Activated CD4-positive, CD25-positive, alpha-beta regulatory T cell (primary cell): ENCODE results near the gene ZNF451.

ENCODE experiments used
- DNase-seq, 4 experiments: peaks; one replicate each; lab custom pipeline; 2025; lab: John Stamatoyannopoulos, UW

The ZNF451 gene

GRCh38 chr6:57094689-57095088 lies 4.7 kb downstream of the ZNF451 start:
- no peak for DNase-seq

DNA sequence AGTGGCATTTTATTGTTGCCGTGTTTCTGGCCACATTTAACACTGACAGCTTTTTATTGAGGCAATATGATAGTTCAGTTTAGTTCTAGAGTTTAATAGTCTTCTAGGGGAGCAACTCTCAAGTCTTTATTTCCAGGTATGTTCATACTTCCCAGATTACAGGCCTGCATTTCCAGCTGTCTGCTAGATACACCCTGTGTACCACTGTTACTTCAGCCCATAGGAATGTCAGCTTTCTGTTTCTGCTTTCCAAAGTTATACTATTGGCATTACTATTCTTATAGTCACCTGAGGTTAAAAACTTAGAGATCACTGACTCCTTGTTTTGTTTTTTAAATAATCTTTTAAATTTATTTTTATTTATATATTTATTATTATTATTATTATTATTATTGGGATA lies 7.6 kb downstream of the ZNF451 start:
- DNase-seq: no peak

DNA sequence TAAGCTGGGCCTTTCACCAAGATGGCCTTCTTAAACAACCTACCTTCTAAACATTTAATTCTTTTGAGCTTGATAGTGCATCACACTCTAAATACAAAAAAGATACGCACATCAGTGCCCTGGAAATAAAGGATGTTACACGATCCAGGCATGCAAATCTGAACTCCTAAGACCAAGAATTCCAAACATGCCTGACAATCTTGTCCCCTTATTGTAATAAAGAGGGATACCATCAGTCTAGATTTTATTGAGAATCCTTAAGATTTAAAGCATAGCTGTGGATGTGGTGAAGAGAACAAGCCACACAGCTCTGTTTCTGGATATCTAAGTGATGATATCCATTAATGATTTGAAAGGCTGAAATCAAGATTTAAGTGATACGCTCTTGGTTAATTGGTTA lies 13.0 kb downstream of the ZNF451 start:
- DNase-seq: no peak

DNA sequence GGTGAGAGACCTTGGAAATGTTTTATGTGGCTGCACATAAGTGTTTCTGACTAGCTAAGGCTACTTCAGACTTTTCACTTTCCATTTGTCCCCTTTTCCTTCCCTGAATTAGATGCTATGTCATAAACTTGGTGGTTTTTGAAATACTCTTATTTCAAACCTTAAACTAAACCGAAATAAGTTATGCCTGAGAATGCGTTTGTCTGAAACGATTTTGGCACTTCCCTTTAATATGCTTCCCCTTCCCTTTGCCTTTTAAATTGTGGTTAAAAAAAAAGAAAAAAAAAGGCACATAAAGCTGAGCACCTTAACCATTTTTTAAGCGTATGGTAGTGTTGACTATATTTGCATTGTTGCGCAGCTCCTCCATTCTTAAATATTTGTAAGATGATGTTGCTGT lies 14.3 kb downstream of the ZNF451 start:
- DNase-seq: no peak

DNA sequence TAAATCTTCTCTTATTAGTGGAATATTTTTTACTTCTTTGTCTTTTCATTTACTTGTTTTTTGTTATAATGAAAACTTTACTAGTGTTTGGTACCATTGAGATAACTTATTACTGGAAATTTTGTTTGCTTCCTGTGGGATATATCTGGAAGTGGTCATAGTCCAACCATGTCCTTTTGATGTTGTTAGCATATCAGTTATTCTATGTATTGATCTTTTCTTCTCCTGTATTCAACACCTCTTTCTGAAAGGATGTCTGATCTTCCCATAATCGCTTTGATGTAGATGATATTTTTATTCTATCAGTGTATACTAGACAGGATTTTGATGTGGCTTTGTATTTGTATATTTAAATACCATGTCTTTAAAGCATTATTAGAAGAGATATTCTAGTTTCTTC lies 17.0 kb downstream of the ZNF451 start:
- no peak for DNase-seq

- no peak for DNase-seq
Observed at GRCh38 chr6:57108691-57109090, 18.7 kb downstream of the ZNF451 start.

- DNase-seq: no peak
Observed at GRCh38 chr6:57109880-57110279, 19.9 kb downstream of the ZNF451 start.

GRCh38 chr6:57113105-57113504 lies 23.1 kb downstream of the ZNF451 start:
- DNase-seq: no peak

- DNase-seq: no peak
Observed at GRCh38 chr6:57116776-57117175, 26.8 kb downstream of the ZNF451 start.

DNA sequence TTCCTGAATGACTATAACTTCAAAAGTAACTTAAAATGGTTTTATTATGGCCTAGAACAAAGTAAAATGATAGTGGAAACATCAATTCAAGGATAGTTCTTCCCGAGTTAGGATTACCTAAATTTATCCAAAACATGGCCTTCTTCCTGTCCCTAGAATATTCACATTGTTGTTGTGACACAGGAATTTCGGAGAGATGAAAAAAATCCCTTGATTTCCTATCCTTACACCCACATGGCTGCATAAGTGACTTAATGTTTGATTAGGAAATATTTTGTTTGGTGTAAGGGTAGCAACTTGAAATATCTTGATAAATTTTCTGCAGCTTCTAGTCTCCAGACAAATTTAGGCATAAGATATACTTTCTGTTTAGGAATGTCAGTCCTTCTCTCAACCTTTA lies 27.8 kb downstream of the ZNF451 start:
- no peak for DNase-seq

GRCh38 chr6:57123111-57123510 lies 33.1 kb downstream of the ZNF451 start:
- no peak for DNase-seq

- no peak for DNase-seq
Observed at GRCh38 chr6:57127763-57128162, 37.8 kb downstream of the ZNF451 start.

DNA sequence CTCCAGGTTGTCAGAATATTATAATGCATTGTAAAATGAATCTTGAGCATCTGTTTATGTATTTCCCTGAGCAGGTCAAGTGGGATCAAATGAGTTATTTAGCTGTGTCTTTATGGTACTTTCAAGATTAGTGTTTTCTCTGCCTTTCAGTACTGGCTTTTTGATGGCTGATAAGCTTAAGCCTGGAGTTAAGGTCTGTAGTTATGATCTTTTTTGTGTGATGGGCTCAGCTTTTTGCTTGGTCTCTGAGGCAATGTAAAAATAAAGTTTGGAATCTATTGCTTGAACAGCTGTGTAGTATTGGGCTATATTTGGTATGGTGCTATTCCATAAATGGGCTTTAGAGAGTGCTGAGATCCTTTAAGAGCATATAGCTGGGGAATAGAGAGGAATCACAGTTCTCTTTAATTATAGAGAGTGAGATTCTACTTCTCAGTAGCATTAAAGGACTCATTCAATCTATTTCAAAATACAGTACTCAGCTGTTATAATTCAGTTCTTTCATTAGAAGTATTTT lies 40.7 kb downstream of the ZNF451 start:
- DNase-seq: no peak

GRCh38 chr6:57134954-57135353 lies 45.0 kb downstream of the ZNF451 start:
- no peak for DNase-seq

- DNase-seq: no peak
Observed at GRCh38 chr6:57135885-57136284, 45.9 kb downstream of the ZNF451 start.

GRCh38 chr6:57137350-57137749 lies 47.4 kb downstream of the ZNF451 start:
- DNase-seq: no peak

DNA sequence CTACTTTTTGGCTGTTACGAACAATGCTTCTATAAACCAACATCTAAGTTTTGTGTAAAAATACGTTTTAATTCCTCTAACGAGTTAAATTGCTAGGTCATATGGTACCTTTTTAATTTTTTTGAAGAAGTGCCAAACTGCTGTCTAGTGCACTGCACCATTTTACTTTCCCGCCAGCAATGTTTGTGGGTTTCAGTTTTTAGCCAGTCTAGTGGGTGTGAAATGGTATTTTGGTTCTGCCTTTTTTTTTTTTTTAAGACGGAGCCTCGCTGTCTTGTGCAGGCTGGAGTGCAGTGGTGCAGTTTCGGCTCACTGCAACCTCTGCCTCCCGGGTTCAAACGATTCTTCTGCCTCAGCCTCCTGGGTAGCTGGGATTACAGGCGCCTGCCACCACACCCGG lies 48.0 kb downstream of the ZNF451 start:
- DNase-seq: no peak

- DNase-seq: no peak
Observed at GRCh38 chr6:57141451-57142177, 51.6 kb downstream of the ZNF451 start.

DNA sequence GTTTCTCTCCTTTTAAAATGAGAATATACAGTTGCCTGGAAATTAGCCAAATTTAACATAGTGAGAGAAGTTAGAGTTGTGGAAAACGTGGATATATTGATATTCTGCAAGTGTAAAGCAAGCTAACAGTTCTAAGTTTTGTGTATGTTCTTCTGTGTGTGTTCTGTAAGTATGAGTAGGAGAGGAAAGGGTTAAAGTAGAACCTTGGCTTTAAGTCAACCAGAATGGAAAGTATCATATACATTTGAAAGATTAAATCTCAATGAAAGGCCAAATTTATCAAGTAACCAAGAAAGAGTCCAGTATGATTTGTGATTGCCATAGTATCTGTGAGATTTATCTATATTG lies 52.2 kb downstream of the ZNF451 start:
- DNase-seq: no peak

DNA sequence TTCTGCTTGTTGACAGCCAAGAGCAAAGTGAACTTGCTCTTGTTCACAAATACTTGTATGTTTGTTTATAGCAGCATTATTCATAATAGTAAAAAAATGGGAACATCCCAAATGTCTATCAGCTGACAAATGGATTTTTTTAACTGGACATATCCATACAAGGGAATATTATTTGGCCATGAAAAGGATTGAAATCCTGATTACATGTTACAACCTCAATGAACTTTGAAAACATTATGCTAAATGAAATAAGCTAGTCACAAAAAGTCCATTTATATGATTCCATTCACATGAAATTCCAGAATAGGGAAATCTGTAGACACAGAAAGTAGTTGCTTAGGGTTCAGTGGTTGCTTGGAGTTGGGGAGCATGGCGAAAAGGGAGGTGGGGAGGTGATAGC lies 53.7 kb downstream of the ZNF451 start:
- no peak for DNase-seq

DNA sequence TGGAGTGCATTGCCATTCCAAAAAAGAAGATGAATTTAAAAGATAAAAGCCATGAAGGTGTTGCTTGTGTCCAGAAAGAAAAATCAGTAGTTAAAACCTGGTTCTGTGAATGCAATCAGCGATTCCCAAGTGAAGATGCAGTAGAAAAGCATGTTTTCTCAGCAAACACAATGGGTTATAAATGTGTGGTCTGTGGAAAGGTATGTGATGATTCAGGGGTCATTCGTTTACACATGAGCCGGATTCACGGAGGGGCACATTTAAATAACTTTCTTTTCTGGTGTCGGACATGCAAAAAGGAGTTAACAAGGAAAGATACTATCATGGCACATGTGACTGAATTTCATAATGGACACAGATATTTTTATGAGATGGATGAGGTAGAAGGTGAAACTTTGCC lies 57.4 kb downstream of the ZNF451 start:
- no peak for DNase-seq

DNA sequence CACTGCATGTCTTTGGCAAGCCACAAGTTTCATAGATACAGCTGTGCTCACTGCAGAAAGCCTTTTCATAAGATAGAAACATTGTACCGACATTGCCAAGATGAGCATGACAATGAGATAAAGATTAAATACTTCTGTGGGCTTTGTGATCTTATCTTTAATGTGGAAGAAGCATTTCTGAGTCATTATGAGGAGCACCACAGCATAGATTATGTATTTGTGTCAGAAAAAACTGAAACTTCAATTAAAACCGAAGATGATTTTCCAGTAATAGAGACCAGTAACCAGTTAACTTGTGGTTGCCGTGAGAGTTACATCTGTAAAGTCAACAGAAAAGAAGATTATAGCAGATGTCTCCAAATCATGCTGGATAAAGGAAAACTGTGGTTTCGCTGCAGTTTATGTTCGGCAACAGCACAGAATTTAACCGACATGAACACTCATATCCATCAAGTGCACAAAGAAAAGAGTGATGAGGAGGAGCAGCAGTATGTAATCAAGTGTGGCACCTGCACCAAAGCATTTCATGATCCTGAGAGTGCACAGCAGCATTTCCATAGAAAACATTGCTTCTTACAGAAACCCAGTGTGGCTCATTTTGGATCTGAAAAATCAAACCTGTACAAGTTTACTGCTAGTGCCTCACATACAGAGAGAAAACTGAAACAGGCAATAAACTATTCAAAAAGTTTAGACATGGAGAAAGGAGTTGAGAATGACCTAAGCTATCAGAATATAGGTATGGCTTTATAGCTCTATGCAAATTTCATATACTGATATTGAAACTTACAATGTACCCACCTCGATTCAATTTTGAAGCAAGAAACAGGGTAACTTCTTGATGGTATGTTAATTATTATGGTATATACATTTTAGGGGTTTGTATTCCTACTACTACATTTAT lies 58.2 kb downstream of the ZNF451 start:
- no peak for DNase-seq

GRCh38 chr6:57158658-57159057 lies 68.7 kb downstream of the ZNF451 start:
- DNase-seq: no peak
